Measurements from ENCODE around the gene CA12.
"Not testable (repeated sequence)": the region's sequence is repeated elsewhere in the genome, so short reads cannot be mapped to it uniquely, and the experiment has no call there.

The CA12 gene

GRCh38 chr15:63335543-63336240, 46.0 kb downstream of the CA12 start:
- no peak for DNase-seq (ENCODE audit: low spot score)

DNA sequence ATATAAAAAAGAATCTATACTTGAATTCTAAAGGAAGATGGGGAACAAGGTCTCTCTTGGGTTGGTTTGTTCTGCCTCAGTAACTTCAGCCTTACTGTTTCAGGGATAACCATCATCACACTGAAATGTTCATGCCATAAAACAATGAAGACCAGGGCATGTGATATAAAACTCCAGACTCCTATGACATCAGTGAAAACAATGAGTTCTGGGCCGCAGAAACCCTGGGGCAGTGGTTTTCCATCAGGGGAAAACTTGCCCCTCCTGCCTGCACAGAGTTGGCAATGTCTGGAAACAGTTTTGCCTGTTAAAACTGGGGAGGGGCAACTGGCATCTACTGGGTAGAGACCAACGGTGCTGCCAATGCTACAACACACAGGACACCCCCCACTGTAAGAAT, 46.8 kb downstream of the CA12 start:
- DNase-seq (ENCODE audit: low spot score) = no peak

DNA sequence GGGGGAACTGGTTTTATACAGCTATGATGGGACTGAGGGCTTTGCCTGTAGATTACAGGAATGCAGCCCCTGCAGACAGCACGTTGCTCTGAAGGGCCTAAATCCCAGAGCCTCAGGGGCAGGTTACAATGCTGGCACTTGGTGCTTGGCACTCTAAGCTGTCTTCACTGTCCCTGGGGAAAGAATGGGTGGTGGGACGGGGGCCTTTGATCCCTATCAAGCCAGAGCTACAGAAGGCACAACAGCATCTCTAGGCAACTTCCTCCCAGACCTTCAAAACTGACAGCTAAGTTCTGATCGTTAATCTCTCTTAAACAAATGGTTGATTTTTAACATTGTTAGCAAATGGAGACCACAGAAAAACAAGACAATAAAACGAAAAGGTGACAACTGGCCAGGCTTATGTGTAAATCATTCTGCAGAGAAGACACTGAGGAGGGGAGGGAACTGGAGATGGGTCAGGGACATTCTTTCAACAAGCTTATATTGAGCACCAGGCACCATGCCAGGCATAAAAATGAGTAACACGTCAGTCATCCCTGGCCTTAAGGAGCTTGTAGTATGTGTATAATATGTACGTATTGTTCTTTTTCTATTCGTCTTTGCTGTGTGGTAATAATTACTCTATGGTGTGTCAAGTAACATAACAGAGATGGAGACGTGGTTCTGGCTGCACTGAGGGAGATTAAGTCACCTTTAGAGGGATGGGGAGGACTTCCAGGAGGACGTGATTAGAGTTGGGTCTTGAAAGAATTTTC, 49.1 kb downstream of the CA12 start:
- peak; percentile 76 for DNase-seq (ENCODE audit: low spot score)

GRCh38 chr15:63331456-63331855, 50.2 kb downstream of the CA12 start:
- no peak for DNase-seq (ENCODE audit: low spot score)

DNA sequence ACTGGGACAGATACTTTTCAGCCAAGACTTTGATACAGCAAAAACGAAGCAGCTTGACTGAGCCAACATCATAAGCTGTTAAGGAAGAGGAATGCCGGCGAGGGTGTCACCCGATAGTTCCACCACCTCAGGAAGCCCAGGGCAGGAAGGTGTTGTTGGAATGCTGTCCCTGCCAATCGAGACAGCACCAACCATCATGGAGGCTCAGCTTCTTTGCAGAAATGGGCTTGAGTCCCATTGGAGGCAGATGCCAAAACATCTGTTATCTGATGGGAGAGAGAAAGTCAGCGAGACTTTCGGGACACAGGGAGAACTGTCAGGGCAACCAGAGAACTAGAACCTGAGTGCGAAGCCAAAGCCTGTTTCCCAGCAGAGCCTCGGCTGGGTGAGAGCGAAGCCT, 50.7 kb downstream of the CA12 start:
- no peak for DNase-seq (ENCODE audit: low spot score)

GRCh38 chr15:63329567-63330350, 51.9 kb downstream of the CA12 start:
- no peak for DNase-seq (ENCODE audit: low spot score)

GRCh38 chr15:63327648-63328421, 53.8 kb downstream of the CA12 start:
- no peak for DNase-seq (ENCODE audit: low spot score)

- no peak for DNase-seq (ENCODE audit: low spot score)
Measured at GRCh38 chr15:63324770-63325169, 56.9 kb downstream of the CA12 start.

- DNase-seq (ENCODE audit: low spot score) = no peak
Measured at GRCh38 chr15:63323798-63324563, 57.7 kb downstream of the CA12 start.

- peak; percentile 40 for DNase-seq (ENCODE audit: low spot score)
Measured at GRCh38 chr15:63322541-63322940, 59.1 kb downstream of the CA12 start.

DNA sequence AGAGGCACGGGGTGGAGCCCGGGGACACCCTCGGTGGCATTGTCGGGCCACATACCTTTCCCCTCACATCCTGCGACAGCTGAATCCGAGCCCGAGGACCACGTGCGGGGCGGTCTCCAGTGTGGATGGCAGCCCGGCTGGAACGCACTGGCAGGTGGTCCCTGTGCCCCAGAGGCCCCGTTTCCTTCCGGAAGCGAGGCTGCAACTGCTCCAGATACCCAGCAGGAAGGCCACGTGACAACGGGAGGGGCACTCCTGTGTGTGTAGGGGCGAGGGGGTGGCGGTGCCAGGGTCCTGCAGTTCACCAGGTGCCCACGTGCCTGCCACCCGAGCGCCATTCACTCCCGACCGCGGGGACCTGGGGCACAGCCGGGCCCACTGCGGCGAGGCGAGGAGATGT, 60.2 kb downstream of the CA12 start:
- no peak for DNase-seq (ENCODE audit: low spot score)

DNA sequence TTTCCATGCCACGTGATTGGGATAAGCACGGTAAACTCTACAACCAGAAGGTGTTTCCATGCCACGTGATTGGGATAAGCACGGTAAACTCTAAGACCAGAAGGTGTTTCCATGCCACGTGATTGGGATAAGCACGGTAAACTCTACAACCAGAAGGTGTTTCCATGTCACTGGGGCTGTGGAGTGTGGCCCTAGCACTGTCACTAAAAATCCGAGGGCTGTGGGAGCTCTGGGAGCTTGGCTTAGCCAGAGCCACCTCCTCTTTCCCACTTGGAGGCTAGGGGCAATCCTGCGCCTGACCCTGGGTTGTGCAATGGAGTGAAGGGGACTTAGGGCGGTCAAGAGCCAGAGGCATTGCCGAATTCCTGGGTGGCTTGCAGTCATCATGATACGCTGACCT, 60.7 kb downstream of the CA12 start:
- not testable (repeated sequence) for DNase-seq (ENCODE audit: low spot score)

GRCh38 chr15:63320446-63320845, 61.2 kb downstream of the CA12 start:
- not testable (repeated sequence) for DNase-seq (ENCODE audit: low spot score)

DNA sequence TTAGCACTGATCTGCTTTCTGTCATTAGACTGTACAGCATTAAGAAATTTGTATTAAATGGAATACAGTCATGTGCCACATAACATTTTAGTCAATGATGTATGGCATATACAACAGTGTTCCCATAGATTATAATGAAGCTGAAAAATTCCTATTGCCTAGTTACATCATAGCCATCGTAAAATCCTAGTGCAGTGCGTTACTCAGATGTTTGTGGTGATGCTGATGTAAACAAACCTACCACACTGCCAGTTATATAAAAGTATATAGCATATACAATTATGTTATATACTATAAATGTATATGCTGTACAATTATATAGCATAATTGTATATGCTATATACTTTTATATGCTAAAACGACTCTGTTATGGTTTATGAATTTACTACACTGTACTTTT, 62.6 kb downstream of the CA12 start:
- no peak for DNase-seq (ENCODE audit: low spot score)

GRCh38 chr15:63318344-63318743, 63.3 kb downstream of the CA12 start:
- no peak for DNase-seq (ENCODE audit: low spot score)

GRCh38 chr15:63314409-63314808, 67.2 kb downstream of the CA12 start:
- DNase-seq (ENCODE audit: low spot score) = no peak

- DNase-seq (ENCODE audit: low spot score) = no peak
Measured at GRCh38 chr15:63313825-63314224, 67.8 kb downstream of the CA12 start.

GRCh38 chr15:63312286-63312685, 69.4 kb downstream of the CA12 start:
- no peak for DNase-seq (ENCODE audit: low spot score)

DNA sequence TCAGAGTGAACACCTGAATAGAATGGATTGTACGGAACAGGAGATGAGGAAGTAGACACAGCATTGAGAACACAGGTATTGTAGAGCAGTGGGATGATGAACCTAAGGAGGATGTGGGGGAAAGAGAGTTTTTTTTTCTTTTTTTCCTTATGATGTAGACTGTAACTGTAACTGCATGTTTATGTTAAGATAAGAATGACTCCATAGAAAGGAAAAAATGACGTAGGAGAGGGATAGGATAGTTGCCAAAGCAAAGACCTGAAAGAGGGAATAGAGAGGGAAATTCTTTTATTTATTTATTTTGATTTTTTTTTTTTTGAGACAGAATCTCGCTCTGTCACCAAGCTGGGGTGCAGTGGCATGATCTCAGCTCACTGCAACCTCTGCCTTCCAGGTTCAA, 71.0 kb downstream of the CA12 start:
- DNase-seq (ENCODE audit: low spot score) = no peak

DNA sequence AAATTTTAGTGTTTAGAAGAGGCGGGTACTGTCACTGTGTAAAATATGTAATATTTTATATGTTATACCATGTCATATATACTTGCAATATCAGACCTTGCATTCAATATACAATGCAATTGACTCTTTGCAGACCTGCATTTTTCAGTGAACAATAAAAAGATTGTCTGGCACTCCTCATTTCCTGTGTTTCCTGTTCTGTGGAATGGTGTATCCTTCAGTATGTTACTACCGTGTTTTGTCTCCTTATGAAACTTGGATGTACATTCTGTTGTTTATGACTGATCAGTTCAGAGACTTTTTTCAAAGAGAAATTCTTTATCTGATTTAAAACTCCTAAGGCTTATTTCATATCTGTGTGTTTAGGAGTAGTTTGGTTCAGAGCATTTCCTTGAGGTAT, 72.7 kb downstream of the CA12 start:
- no peak for DNase-seq (ENCODE audit: low spot score)

GRCh38 chr15:63308491-63308890, 73.2 kb downstream of the CA12 start:
- DNase-seq (ENCODE audit: low spot score) = no peak
